Measurements from ENCODE around the gene ANKRD10.
"Not testable (repeated sequence)": the region's sequence is repeated elsewhere in the genome, so short reads cannot be mapped to it uniquely, and the experiment has no call there.

The ANKRD10 gene

GRCh38 chr13:110860983-110861382 lies 53.9 kb downstream of the ANKRD10 start:
- no peak for DNase-seq

GRCh38 chr13:110856942-110857835 lies 57.7 kb downstream of the ANKRD10 start:
- no peak for DNase-seq

GRCh38 chr13:110855363-110855762 lies 59.5 kb downstream of the ANKRD10 start:
- no peak for DNase-seq

GRCh38 chr13:110854866-110855265 lies 60.0 kb downstream of the ANKRD10 start:
- DNase-seq, result no peak

GRCh38 chr13:110853235-110853721 lies 61.6 kb downstream of the ANKRD10 start:
- no peak for DNase-seq

GRCh38 chr13:110850840-110851239 lies 64.0 kb downstream of the ANKRD10 start:
- DNase-seq, result no peak

GRCh38 chr13:110850006-110850405 lies 64.9 kb downstream of the ANKRD10 start:
- DNase-seq, result no peak

GRCh38 chr13:110845520-110845919 lies 69.3 kb downstream of the ANKRD10 start:
- DNase-seq, result no peak

GRCh38 chr13:110841846-110842245 lies 73.0 kb downstream of the ANKRD10 start:
- DNase-seq, result no peak

GRCh38 chr13:110841406-110841805 lies 73.5 kb downstream of the ANKRD10 start:
- DNase-seq, result no peak

GRCh38 chr13:110838867-110839538 lies 75.9 kb downstream of the ANKRD10 start:
- no peak for DNase-seq

- DNase-seq, result no peak
Observed at GRCh38 chr13:110838116-110838515, 76.8 kb downstream of the ANKRD10 start.

GRCh38 chr13:110837397-110838061 lies 77.3 kb downstream of the ANKRD10 start:
- not testable (repeated sequence) for DNase-seq

- no peak for DNase-seq
Observed at GRCh38 chr13:110836605-110836903, 78.3 kb downstream of the ANKRD10 start.

GRCh38 chr13:110835721-110836604 lies 78.9 kb downstream of the ANKRD10 start:
- no peak for DNase-seq

- no peak for DNase-seq
Observed at GRCh38 chr13:110834572-110834971, 80.3 kb downstream of the ANKRD10 start.

- DNase-seq, result no peak
Observed at GRCh38 chr13:110832531-110832930, 82.3 kb downstream of the ANKRD10 start.

- DNase-seq, result no peak
Observed at GRCh38 chr13:110832205-110832479, 82.7 kb downstream of the ANKRD10 start.

GRCh38 chr13:110831437-110832204 lies 83.2 kb downstream of the ANKRD10 start:
- DNase-seq, result no peak

- no peak for DNase-seq
Observed at GRCh38 chr13:110830800-110831371, 84.0 kb downstream of the ANKRD10 start.

- DNase-seq, result no peak
Observed at GRCh38 chr13:110830331-110830730, 84.5 kb downstream of the ANKRD10 start.

GRCh38 chr13:110829486-110829885 lies 85.4 kb downstream of the ANKRD10 start:
- DNase-seq, result no peak

Data from central memory CD4-positive, alpha-beta T cell (primary cell).